ENCODE data around the gene BCAT1.
"Not testable (repeated sequence)": the region's sequence is repeated elsewhere in the genome, so short reads cannot be mapped to it uniquely, and the experiment has no call there.

BCAT1 gene

DNA sequence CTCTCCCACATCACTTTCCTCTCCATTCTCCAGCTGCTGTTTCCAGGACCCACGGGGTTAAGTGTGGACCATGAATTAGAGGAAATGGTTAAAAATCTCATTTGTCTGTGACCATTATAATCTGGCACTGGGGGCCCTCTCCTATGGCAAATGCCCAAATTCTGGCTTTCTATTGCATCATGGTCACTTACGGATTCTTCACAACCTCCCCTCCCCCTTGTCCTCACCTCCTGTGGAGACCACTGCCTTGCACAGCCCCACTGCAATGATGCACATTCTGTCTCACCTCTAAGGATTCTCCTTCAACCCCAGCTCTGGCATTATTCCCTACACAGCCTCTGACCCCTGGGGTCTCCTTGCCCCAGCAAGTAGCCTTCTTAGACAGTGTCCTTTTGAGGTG, 18.9 kb downstream of the BCAT1 start:
- H3K9me3 ChIP-seq (ENCODE audit: control extremely low read depth in 1 of 5, control insufficient read depth in 4 of 5, insufficient read depth in 2 of 5, low read depth in 1 of 5, low read length in 4 of 5) = no peaks in the 10 kb centered on the region
- H3K4me1 ChIP-seq (ENCODE audit: control extremely low read depth in 1 of 4, control insufficient read depth in 4 of 4, insufficient read depth in 4 of 4, low read length in 3 of 4) = peaks cover under 1 to 25% (median 19%) of the 10 kb centered on the region in 4 experiments
- H3K36me3 ChIP-seq (ENCODE audit: control insufficient read depth in 4 of 4, insufficient read depth in 4 of 4, low read length in 3 of 4) = peaks cover 0 to 5% (median 1%) of the 10 kb centered on the region in 4 experiments
- no peaks in the 10 kb centered on the region for H3K27me3 ChIP-seq (replicated peaks in 2 of 5; ENCODE audit: control insufficient read depth in 4 of 5, insufficient read depth in 5 of 5, low read length in 4 of 5)
- no peak for DNase-seq
- WGBS (ENCODE audit: insufficient coverage) = 100% methylated on average over 1 of the region's 2 CpGs
- ChIA-PET POLR2A (interaction anchor here (1.1 kb wide), 1 partner anchor 17 kb away, joined by 5 read pairs; no protein-coding TSS in a partner anchor), CTCF (interaction anchor here (1.8 kb wide), 1 partner anchor 10 kb away, joined by 4 read pairs; no protein-coding TSS in a partner anchor)
- no peak overlapping the region for H3K27ac ChIP-seq (ENCODE audit: insufficient read depth in 1 of 2, low read depth in 1 of 2, low read length in 2 of 2, poor library complexity in 1 of 2, severe bottlenecking in 2 of 2)
- H3K4me3 ChIP-seq (ENCODE audit: control insufficient read depth in 1 of 7, extremely low read depth in 1 of 7, insufficient read depth in 4 of 7, low read depth in 2 of 7, low read length in 6 of 7) = no peak overlapping the region

DNA sequence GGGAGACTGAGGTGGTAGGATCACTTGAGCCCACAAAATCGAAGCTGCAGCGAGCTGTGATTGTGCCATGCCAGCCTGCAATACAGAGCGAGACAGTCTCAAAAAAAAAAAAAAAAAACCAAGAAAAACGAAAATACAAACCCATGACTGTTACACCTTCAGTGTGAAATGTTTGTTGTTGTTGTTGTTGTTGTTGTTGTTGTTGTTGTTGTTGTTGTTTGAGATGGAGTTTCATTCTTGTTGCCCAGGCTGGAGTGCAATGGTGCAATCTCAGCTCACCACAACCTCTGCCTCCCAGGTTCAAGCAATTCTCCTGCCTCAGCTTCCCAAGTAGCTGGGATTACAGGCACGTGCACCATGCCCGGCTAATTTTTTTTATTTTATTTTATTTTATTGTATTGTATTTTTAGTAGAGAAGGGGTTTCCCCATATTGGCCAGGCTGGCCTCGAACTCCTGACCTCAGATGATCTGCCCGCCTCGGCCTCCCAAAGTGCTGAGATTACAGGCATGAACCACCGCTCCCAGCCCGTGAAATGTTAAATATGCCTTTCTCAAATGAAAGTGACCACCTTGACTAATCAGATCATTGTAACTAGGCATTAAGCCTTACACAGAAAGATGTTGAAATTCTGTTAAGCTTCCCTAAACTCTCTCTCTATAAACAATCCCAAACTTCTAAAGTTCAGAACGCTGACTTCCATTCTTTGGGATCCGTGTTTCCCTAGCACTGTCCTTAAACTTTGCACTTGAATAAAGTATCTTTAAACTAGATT, 20.2 kb downstream of the BCAT1 start:
- not testable (repeated sequence) for H3K9me3 ChIP-seq (ENCODE audit: control extremely low read depth in 1 of 5, control insufficient read depth in 4 of 5, insufficient read depth in 2 of 5, low read depth in 1 of 5, low read length in 4 of 5); H3K4me3 ChIP-seq (ENCODE audit: control insufficient read depth in 1 of 7, extremely low read depth in 1 of 7, insufficient read depth in 4 of 7, low read depth in 2 of 7, low read length in 6 of 7); DNase-seq; H3K36me3 ChIP-seq (ENCODE audit: control insufficient read depth in 4 of 4, insufficient read depth in 4 of 4, low read length in 3 of 4); H3K27me3 ChIP-seq (replicated peaks in 2 of 5; ENCODE audit: control insufficient read depth in 4 of 5, insufficient read depth in 5 of 5, low read length in 4 of 5); H3K27ac ChIP-seq (ENCODE audit: insufficient read depth in 1 of 2, low read depth in 1 of 2, low read length in 2 of 2, poor library complexity in 1 of 2, severe bottlenecking in 2 of 2)
- WGBS (ENCODE audit: insufficient coverage) = 98% methylated on average over 8 of the region's 13 CpGs
- CTCF ChIA-PET = interaction anchor here (0.9 kb wide), 1 partner anchor 75 kb away, joined by 3 read pairs; no protein-coding TSS in a partner anchor
- H3K4me1 ChIP-seq (ENCODE audit: control extremely low read depth in 1 of 4, control insufficient read depth in 4 of 4, insufficient read depth in 4 of 4, low read length in 3 of 4) = peaks cover 0 to 19% (median 17%) of the 10 kb centered on the region in 4 experiments
- POLR2A ChIA-PET = interaction anchor here (0.6 kb wide), 1 partner anchor 20 kb away, joined by 5 read pairs; no protein-coding TSS in a partner anchor

DNA sequence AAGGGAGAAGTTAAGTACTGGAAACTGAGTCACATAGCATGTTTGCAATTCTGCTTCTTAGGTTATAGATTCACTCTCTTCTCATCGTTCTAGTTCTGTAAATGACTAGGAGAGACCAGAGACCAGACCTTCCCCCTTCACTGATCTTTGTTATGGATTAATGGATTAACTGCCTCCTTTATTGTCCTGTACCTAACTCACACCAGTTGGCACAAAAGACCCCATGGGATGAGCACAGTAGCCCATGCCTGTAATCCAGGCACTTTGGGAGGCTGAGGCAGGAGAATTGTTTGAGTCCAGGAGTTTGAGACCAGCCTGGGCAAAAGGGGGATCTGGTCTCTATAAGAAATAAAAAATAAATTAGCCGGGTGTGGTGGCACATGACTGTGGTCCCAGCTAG, 20.8 kb downstream of the BCAT1 start:
- Histone ChIP-seq H3K27me3 (replicated peaks in 2 of 5; ENCODE audit: control insufficient read depth in 4 of 5, insufficient read depth in 5 of 5, low read length in 4 of 5) (no peaks in the 10 kb centered on the region), H3K36me3 (ENCODE audit: control insufficient read depth in 4 of 4, insufficient read depth in 4 of 4, low read length in 3 of 4) (peaks cover 0 to 7% (median 0%) of the 10 kb centered on the region in 4 experiments), H3K27ac (ENCODE audit: insufficient read depth in 1 of 2, low read depth in 1 of 2, low read length in 2 of 2, poor library complexity in 1 of 2, severe bottlenecking in 2 of 2) (no peak overlapping the region), H3K4me3 (ENCODE audit: control insufficient read depth in 1 of 7, extremely low read depth in 1 of 7, insufficient read depth in 4 of 7, low read depth in 2 of 7, low read length in 6 of 7) (no peak overlapping the region), H3K9me3 (ENCODE audit: control extremely low read depth in 1 of 5, control insufficient read depth in 4 of 5, insufficient read depth in 2 of 5, low read depth in 1 of 5, low read length in 4 of 5) (no peaks in the 10 kb centered on the region), H3K4me1 (ENCODE audit: control extremely low read depth in 1 of 4, control insufficient read depth in 4 of 4, insufficient read depth in 4 of 4, low read length in 3 of 4) (peaks cover 0 to 16% (median 13%) of the 10 kb centered on the region in 4 experiments)
- ChIA-PET CTCF (no interaction called here), POLR2A (no interaction called here)
- DNase-seq = no peak
- 100% methylated on average over 2 of the region's 2 CpGs for WGBS (ENCODE audit: insufficient coverage)

DNA sequence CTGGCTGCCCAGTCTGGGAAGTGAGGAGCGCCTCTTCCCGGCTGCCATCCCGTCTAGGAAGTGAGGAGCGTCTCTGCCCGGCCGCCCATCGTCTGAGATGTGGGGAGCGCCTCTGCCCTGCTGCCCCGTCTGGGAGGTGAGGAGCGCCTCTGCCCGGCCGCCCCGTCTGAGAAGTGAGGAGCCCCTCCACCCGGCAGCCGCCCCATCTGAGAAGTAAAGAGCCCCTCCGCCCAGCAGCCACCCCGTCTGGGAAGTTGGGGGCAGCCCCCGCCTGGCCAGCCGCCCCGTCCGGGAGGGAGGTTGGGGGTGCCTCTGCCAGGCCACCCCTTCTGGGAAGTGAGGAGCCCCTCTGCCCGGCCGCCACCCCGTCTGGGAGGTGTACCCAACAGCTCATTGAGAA, 22.8 kb downstream of the BCAT1 start:
- POLR2A ChIA-PET; H3K27ac ChIP-seq (ENCODE audit: insufficient read depth in 1 of 2, low read depth in 1 of 2, low read length in 2 of 2, poor library complexity in 1 of 2, severe bottlenecking in 2 of 2); DNase-seq; H3K4me3 ChIP-seq (ENCODE audit: control insufficient read depth in 1 of 7, extremely low read depth in 1 of 7, insufficient read depth in 4 of 7, low read depth in 2 of 7, low read length in 6 of 7); H3K9me3 ChIP-seq (ENCODE audit: control extremely low read depth in 1 of 5, control insufficient read depth in 4 of 5, insufficient read depth in 2 of 5, low read depth in 1 of 5, low read length in 4 of 5); CTCF ChIA-PET; H3K27me3 ChIP-seq (replicated peaks in 2 of 5; ENCODE audit: control insufficient read depth in 4 of 5, insufficient read depth in 5 of 5, low read length in 4 of 5); H3K36me3 ChIP-seq (ENCODE audit: control insufficient read depth in 4 of 4, insufficient read depth in 4 of 4, low read length in 3 of 4); H3K4me1 ChIP-seq (ENCODE audit: control extremely low read depth in 1 of 4, control insufficient read depth in 4 of 4, insufficient read depth in 4 of 4, low read length in 3 of 4): not testable (repeated sequence)
- 100% methylated on average over 4 of the region's 24 CpGs for WGBS (ENCODE audit: insufficient coverage)

DNA sequence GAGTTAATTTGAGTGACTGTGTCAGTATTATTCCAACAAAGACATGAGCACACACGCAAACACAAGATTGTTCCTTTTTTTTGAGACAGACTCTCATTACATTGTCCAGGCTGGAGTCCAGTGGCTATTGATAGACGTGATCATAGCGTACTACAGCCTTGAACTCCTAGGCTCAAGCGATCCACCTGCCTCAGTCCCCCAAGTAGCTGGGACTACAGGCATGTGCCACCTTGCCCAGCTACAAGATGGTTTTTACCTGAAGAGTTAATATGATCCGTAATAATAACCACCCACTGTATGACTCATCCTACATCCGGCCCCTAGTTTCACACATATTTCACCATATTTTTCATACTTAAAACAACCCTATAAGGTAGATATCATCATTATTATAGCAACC, 26.8 kb downstream of the BCAT1 start:
- H3K4me3 ChIP-seq (ENCODE audit: control insufficient read depth in 1 of 7, extremely low read depth in 1 of 7, insufficient read depth in 4 of 7, low read depth in 2 of 7, low read length in 6 of 7) = no peak overlapping the region
- POLR2A ChIA-PET = no interaction called here
- CTCF ChIA-PET = no interaction called here
- no peak overlapping the region for H3K27ac ChIP-seq (ENCODE audit: insufficient read depth in 1 of 2, low read depth in 1 of 2, low read length in 2 of 2, poor library complexity in 1 of 2, severe bottlenecking in 2 of 2)
- 95% methylated on average over 3 of the region's 6 CpGs for WGBS (ENCODE audit: insufficient coverage)
- peaks cover 0 to 9% (median 2%) of the 10 kb centered on the region in 4 experiments for H3K36me3 ChIP-seq (ENCODE audit: control insufficient read depth in 4 of 4, insufficient read depth in 4 of 4, low read length in 3 of 4)
- H3K27me3 ChIP-seq (replicated peaks in 2 of 5; ENCODE audit: control insufficient read depth in 4 of 5, insufficient read depth in 5 of 5, low read length in 4 of 5) = no peaks in the 10 kb centered on the region
- H3K9me3 ChIP-seq (ENCODE audit: control extremely low read depth in 1 of 5, control insufficient read depth in 4 of 5, insufficient read depth in 2 of 5, low read depth in 1 of 5, low read length in 4 of 5) = no peaks in the 10 kb centered on the region
- DNase-seq = no peak
- peaks cover 0 to 9% (median 0%) of the 10 kb centered on the region in 4 experiments for H3K4me1 ChIP-seq (ENCODE audit: control extremely low read depth in 1 of 4, control insufficient read depth in 4 of 4, insufficient read depth in 4 of 4, low read length in 3 of 4)

DNA sequence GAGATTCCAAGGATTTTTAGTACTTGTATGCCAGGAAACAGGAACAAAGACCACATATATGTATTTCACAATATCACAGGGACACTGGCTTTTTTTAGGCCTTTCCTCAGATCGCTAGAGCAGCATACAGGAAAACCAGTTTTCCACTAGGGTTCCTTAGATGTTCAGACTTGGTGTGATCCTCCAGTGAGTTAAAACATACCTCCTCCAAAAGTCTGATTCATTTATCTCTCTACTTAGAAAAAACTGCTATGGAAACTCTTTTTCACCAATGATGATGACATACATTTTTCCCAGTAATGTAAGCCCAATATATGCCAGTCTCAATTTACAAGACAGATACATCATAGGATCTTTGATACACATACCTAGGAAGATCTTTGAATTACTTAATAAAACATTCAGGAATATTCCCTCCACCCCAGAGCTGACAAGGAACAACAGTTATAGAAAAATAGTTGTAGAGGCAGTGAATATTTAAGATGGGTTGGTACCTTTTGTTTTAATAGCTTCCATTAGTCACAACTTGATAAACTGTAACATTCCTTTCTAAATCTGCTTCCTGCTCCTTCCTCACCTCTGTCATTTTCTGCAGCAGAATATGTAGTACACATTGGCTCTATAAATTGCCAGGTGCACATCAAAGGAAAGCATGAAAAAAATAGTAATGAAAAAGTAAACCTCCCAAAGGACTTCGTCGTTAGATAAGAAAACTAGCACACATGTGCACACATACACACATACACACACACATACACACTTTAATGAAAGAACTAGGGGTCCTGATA, 27.5 kb downstream of the BCAT1 start:
- no peak for DNase-seq
- Histone ChIP-seq H3K4me1 (ENCODE audit: control extremely low read depth in 1 of 4, control insufficient read depth in 4 of 4, insufficient read depth in 4 of 4, low read length in 3 of 4) (peaks cover 0 to 9% (median 0%) of the 10 kb centered on the region in 4 experiments), H3K36me3 (ENCODE audit: control insufficient read depth in 4 of 4, insufficient read depth in 4 of 4, low read length in 3 of 4) (peaks cover 0 to 9% (median 2%) of the 10 kb centered on the region in 4 experiments), H3K9me3 (ENCODE audit: control extremely low read depth in 1 of 5, control insufficient read depth in 4 of 5, insufficient read depth in 2 of 5, low read depth in 1 of 5, low read length in 4 of 5) (no peaks in the 10 kb centered on the region), H3K27ac (ENCODE audit: insufficient read depth in 1 of 2, low read depth in 1 of 2, low read length in 2 of 2, poor library complexity in 1 of 2, severe bottlenecking in 2 of 2) (no peak overlapping the region), H3K4me3 (ENCODE audit: control insufficient read depth in 1 of 7, extremely low read depth in 1 of 7, insufficient read depth in 4 of 7, low read depth in 2 of 7, low read length in 6 of 7) (no peak overlapping the region), H3K27me3 (replicated peaks in 2 of 5; ENCODE audit: control insufficient read depth in 4 of 5, insufficient read depth in 5 of 5, low read length in 4 of 5) (no peaks in the 10 kb centered on the region)
- POLR2A ChIA-PET = interaction anchor here (0.7 to 0.8 kb wide), 2 partner anchors 18 to 65 kb away, joined by 3 read pairs; no protein-coding TSS in a partner anchor
- WGBS (ENCODE audit: insufficient coverage) = 67% methylated on average over 1 of the region's 3 CpGs
- CTCF ChIA-PET = interaction anchor here (1.2 to 1.4 kb wide), 3 partner anchors 14 to 39 kb away, joined by 3 read pairs; no protein-coding TSS in a partner anchor
